Heart right ventricle (tissue), 16 donors: ENCODE data around the gene MOCOS. TPM values are rescaled to one million over a fixed set of nuclear protein-coding genes. Genes with fewer than 3 reads are reported as not detected.
A peak's percentile ranks its signal among the peaks of the same experiment; 100 is the strongest.

ENCODE experiments used
- ATAC-seq, 8 donors: fragments of 200-7000 bp; cut with Tn5 transposase; one replicate each; pipeline ENCODE4 v1.9.1; 2020; ENCODE audit warnings: mild to moderate bottlenecking in 8 of 8, moderate library complexity in 8 of 8, moderate number of reproducible peaks in 1 of 8
- DNase-seq, 2 donors: peaks; one replicate each; pipeline ENCODE4 v3.0.0-alpha.2; 2020
- H3K27ac ChIP-seq, 10 donors: fragments of 200-600 bp; sonication (generic) in 2 of 10; one replicate each; pipeline versions ENCODE4 v1.5.0 to v1.8.0; 2020 to 2022; ENCODE audit warnings: mild to moderate bottlenecking in 3 of 10
- H3K27me3 ChIP-seq, 7 donors: fragments of 200-600 bp; one replicate each; pipeline ENCODE4 v1.8.0; 2021 to 2022; ENCODE audit warnings: mild to moderate bottlenecking in 2 of 7
- H3K36me3 ChIP-seq, 9 donors: fragments of 200-600 bp; sonication (generic) in 1 of 9; one replicate each; pipeline versions ENCODE4 v1.5.0 to v1.8.0; 2020 to 2022; ENCODE audit warnings: mild to moderate bottlenecking in 2 of 9
- H3K4me1 ChIP-seq, 9 donors: fragments of 200-600 bp; sonication (generic) in 1 of 9; one replicate each; pipeline versions ENCODE4 v1.5.0 to v1.8.0; 2020 to 2022; ENCODE audit warnings: mild to moderate bottlenecking in 4 of 9
- H3K4me3 ChIP-seq, 10 donors: fragments of 200-600 bp; sonication (generic) in 2 of 10; one replicate each; pipeline versions ENCODE4 v1.5.0 to v1.8.0; 2020 to 2022; ENCODE audit warnings: mild to moderate bottlenecking in 7 of 10, moderate library complexity in 2 of 10
- H3K9me3 ChIP-seq, 11 donors: fragments of 200-600 bp in 10 of 11; sonication (generic) in 2 of 11; one replicate each; pipeline versions ENCODE4 v1.5.0 to v1.8.0; 2013 to 2022; ENCODE audit warnings: mild to moderate bottlenecking in 2 of 11, control low read depth in 1 of 11, moderate library complexity in 1 of 11
- CTCF ChIP-seq, 9 donors: fragments of 200-600 bp; sonication (generic) in 2 of 9; IDR thresholded peaks; one replicate each; pipeline versions ENCODE4 v1.5.0 to v1.8.0; 2021 to 2022; ENCODE audit warnings: antibody characterized with exemption in 9 of 9, mild to moderate bottlenecking in 5 of 9, moderate library complexity in 1 of 9
- WGBS, 2 donors: extraction: QIAGEN DNeasy Blood & Tissue Kit; methylation state at CpG; one replicate each; pipeline ENCODE4 v1.1.7; 2013; ENCODE audit warnings: inconsistent platforms in 1 of 2; 5-methylcytosine and 5-hydroxymethylcytosine counted together
- intact Hi-C, 10 donors: fragments of 100-400 bp; cut with DNase I; formaldehyde crosslinking; loops; one replicate each; pipeline versions ENCODE4 v1.11.1 to v1.14.2; 2022
- polyA plus RNA-seq, 2 donors: library from polyadenylated mRNA; stranded (reverse); fragments of 200-250 nt; gene quantifications; one replicate each; pipeline ENCODE4 v1.2.3, GENCODE V29; 2013
- total RNA-seq, 10 donors: library from RNA; stranded (reverse); fragmentation: NEBNext Ultra II Directional in 3 of 10; extraction: Animal tissue kit (Norgen Biotek cat#: 25700) in 3 of 10; gene quantifications; one replicate each; pipeline versions ENCODE4 v1.2.1 to v1.2.4, GENCODE V29; 2021 to 2023
- donor health status: Arrhythmogenic right ventricular cardiomyopathy.
- donor health status: ischemic (EF 13 %, LVEDD 7.1; RV severe dilation, severe dysfunction).
- donor health status: healthy with polysubstance abuse.
- donor health status: DM: no; HTN: yes; CAD: no.
- donor health status: DM: no; HTN: no; CAD: no.
- donor health status: ischemic (EF 25% LVEDD 6.9; RV normal size, moderate dysfunction).
- donor health status: ischemic (EF 25% LVEDD 5.7; RV mildly dilated, moderate dysfunction).
- donor health status: healthy.
- donor health status: DM: yes; HTN: yes; CAD: no.
- donor health status: Ischemic cardiomyopathy.
- donor health status: ischemic (EF 35%, LVEDD 5.7; RV mildly dilated, moderate dysfunction).
- donor health status: nonischemic (EF 11% LVEDD 7.7; RV severe dilation, severe dysfunction).
- donor health status: DM: yes; HTN: yes; CAD: no.
- donor health status: PGD.
- donor health status: ischemic (EF 29% LVEDD 5.4; RV normal size, mild dysfunction).
- donor health status: nonischemic (EF 23%, LVEDD 6.1; RV moderate dilation, normal function).

MOCOS gene
- total and polyA plus RNA-seq, 12 donors: 0.06 to 0.95 (median 0.28) TPM

- no peaks in the 10 kb centered on the region for H3K36me3 ChIP-seq
- no peak for TF ChIP-seq CTCF (IDR thresholded peaks at IDR 0.05)
- peaks cover 6 to 56% (median 21%) of the 10 kb centered on the region in 9 donors for H3K4me1 ChIP-seq
- H3K27ac ChIP-seq: peak overlapping the region; percentile 63 to 96 (median 84)
- peaks cover 0 to 85% (median 39%) of the 10 kb centered on the region in 7 donors for H3K27me3 ChIP-seq
- H3K9me3 ChIP-seq: peaks cover 0 to 1% (median 0%) of the 10 kb centered on the region in 11 donors
- intact Hi-C loops: loop anchor here in 8 of 10 donors (5.0 to 10.0 kb wide), 9 partner anchors 39 to 364 kb away; no protein-coding TSS in a partner anchor
- ATAC-seq: peak in 5 of 8 donors; percentile 4 to 42 (median 10)
- WGBS, 2 donors: 1 to 3% methylated on average over 38 to 67 of the region's 67 CpGs
- peak in 1 of 2 donors; percentile 20 for DNase-seq
- H3K4me3 ChIP-seq: peak overlapping the region; percentile 63 to 90 (median 78)
Observed at GRCh38 chr18:36298126-36298741, 110.9 kb downstream of the MOCOS start.

GRCh38 chr18:36299015-36299414, 111.7 kb downstream of the MOCOS start:
- intact Hi-C loops: loop anchor here in 8 of 10 donors (5.0 to 10.0 kb wide), 9 partner anchors 38 to 363 kb away; no protein-coding TSS in a partner anchor
- H3K27me3 ChIP-seq: peaks cover 0 to 79% (median 39%) of the 10 kb centered on the region in 7 donors
- DNase-seq: no peak
- H3K27ac ChIP-seq: peak overlapping the region in 7 of 10 donors; percentile 30 to 96 (median 84)
- WGBS, 2 donors: 48 to 70% methylated on average over 6 of the region's 6 CpGs
- peaks cover 6 to 64% (median 24%) of the 10 kb centered on the region in 9 donors for H3K4me1 ChIP-seq
- no peak for ATAC-seq
- H3K36me3 ChIP-seq: no peaks in the 10 kb centered on the region
- TF ChIP-seq CTCF (IDR thresholded peaks at IDR 0.05): no peak
- H3K4me3 ChIP-seq: peak overlapping the region in 9 of 10 donors; percentile 63 to 90 (median 78)
- H3K9me3 ChIP-seq: no peaks in the 10 kb centered on the region

GRCh38 chr18:36300211-36300610, 112.9 kb downstream of the MOCOS start:
- no peak for TF ChIP-seq CTCF (IDR thresholded peaks at IDR 0.05)
- Histone ChIP-seq H3K27ac (peak overlapping the region in 7 of 10 donors; percentile 12 to 96 (median 84)), H3K36me3 (no peaks in the 10 kb centered on the region), H3K9me3 (no peaks in the 10 kb centered on the region), H3K4me3 (peak overlapping the region in 8 of 10 donors; percentile 0 to 85 (median 78)), H3K27me3 (peaks cover 0 to 67% (median 39%) of the 10 kb centered on the region in 7 donors), H3K4me1 (peaks cover 6 to 74% (median 29%) of the 10 kb centered on the region in 9 donors)
- WGBS, 2 donors: 44 to 66% methylated on average over 6 of the region's 6 CpGs
- ATAC-seq (no peak), DNase-seq (no peak)
- intact Hi-C loops: loop anchor here in 1 of 10 donors (5.0 kb wide), 1 partner anchor 167 kb away; no protein-coding TSS in a partner anchor

GRCh38 chr18:36301884-36302283, 114.6 kb downstream of the MOCOS start:
- ATAC-seq (no peak), DNase-seq (no peak)
- TF ChIP-seq CTCF (IDR thresholded peaks at IDR 0.05): no peak
- Histone ChIP-seq H3K27me3 (peaks cover 0 to 57% (median 35%) of the 10 kb centered on the region in 7 donors), H3K9me3 (no peaks in the 10 kb centered on the region), H3K4me3 (no peak overlapping the region), H3K27ac (peak overlapping the region in 4 of 10 donors; percentile 8 to 51 (median 20)), H3K36me3 (no peaks in the 10 kb centered on the region), H3K4me1 (peaks cover 6 to 76% (median 34%) of the 10 kb centered on the region in 9 donors)
- WGBS, 2 donors: 45 to 58% methylated on average over 5 of the region's 5 CpGs
- intact Hi-C loops: loop anchor here in 1 of 10 donors (5.0 kb wide), 1 partner anchor 165 kb away; no protein-coding TSS in a partner anchor
